GM12872 (cell line): Measurements from ENCODE around the gene FBLN2.

Experiments
- CTCF ChIP-seq: IDR thresholded peaks from 3 replicates; pipeline ENCODE4 v1.5.1; 2011; ENCODE audit warnings: low read depth, mild to moderate bottlenecking, low read length, moderate library complexity; ENCODE audit not compliant: insufficient read depth

The FBLN2 gene

GRCh38 chr3:13504161-13504831, 44.6 kb upstream of the FBLN2 start:
- no peak for TF ChIP-seq CTCF

GRCh38 chr3:13505147-13506130, 43.5 kb upstream of the FBLN2 start:
- TF ChIP-seq CTCF: no peak

- TF ChIP-seq CTCF: no peak
These were observed 42.7 kb upstream of the FBLN2 start for GRCh38 chr3:13506239-13506638.

GRCh38 chr3:13506680-13507079, 42.2 kb upstream of the FBLN2 start:
- no peak for TF ChIP-seq CTCF

- no peak for TF ChIP-seq CTCF
These were observed 41.7 kb upstream of the FBLN2 start for GRCh38 chr3:13507247-13507569.

GRCh38 chr3:13507570-13508339, 41.2 kb upstream of the FBLN2 start:
- TF ChIP-seq CTCF: no peak

GRCh38 chr3:13508496-13508895, 40.4 kb upstream of the FBLN2 start:
- no peak for TF ChIP-seq CTCF
